GM12874 (cell line): Measurements from ENCODE around the gene PTPRN2.

Experiments
- TF ChIP-seq, protein P1 (sequence below): IDR thresholded peaks from 2 replicates; pipeline ENCODE4 v1.5.1; 2011; ENCODE audit warnings: low read depth, mild to moderate bottlenecking, control low read depth, low read length, moderate library complexity; ENCODE audit not compliant: insufficient read depth

Gene PTPRN2

DNA sequence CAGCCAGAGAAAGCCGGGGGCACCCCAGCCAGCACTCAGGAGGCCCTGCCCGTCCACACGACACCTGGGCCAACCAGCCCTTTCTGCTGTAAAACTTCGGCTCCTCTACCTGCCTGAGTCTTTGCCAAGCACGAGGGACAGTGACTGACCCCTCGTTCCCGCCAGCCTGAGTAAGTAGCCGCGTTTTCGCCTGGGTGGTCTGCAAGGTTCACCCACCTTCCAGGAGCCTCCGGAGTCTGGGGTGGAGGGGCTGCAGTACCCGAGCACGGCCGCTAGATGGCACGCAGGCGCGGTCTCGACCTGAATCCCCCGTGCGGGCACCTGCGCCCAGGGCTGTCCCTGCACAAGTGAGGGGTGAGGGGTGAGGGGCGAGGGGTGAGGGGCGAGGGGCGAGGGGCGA is 192.7 kb downstream of the PTPRN2 start:
- TF ChIP-seq, protein P1, sequence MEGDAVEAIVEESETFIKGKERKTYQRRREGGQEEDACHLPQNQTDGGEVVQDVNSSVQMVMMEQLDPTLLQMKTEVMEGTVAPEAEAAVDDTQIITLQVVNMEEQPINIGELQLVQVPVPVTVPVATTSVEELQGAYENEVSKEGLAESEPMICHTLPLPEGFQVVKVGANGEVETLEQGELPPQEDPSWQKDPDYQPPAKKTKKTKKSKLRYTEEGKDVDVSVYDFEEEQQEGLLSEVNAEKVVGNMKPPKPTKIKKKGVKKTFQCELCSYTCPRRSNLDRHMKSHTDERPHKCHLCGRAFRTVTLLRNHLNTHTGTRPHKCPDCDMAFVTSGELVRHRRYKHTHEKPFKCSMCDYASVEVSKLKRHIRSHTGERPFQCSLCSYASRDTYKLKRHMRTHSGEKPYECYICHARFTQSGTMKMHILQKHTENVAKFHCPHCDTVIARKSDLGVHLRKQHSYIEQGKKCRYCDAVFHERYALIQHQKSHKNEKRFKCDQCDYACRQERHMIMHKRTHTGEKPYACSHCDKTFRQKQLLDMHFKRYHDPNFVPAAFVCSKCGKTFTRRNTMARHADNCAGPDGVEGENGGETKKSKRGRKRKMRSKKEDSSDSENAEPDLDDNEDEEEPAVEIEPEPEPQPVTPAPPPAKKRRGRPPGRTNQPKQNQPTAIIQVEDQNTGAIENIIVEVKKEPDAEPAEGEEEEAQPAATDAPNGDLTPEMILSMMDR, result peak; percentile 54

DNA sequence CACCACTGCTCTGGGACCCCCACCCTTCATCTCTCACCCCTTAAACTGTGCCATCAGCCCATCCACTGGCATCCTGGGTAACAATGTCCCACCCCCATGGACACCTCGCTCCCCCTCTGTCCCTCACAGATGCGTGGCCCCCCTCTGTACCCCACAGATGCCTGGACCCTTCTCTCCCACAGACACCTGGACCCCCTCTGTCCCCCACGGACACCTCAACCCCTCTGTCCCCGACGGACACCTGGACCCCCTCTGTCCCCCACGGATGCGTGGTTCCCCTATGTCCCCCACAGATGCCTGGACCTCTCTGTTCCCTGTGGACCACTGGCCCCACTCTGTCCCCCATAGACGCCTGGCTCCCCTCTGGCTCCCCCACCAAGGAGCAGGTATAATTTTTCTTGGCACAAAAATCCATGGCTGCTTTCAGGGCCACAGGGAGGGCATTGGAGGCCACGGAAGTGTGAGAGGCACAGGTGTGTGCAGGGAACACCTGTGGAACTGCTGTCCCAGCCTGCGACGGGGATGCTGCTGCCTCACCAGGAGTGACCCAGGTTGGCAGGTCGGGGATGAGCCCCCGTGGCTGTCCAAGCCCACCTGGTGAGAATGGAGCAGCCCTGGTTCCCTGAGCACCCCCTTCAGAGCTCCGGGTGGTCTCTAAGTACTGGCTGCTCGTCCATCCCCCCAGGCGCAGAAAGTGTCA is 193.5 kb downstream of the PTPRN2 start:
- TF ChIP-seq, protein P1, result no peak

DNA sequence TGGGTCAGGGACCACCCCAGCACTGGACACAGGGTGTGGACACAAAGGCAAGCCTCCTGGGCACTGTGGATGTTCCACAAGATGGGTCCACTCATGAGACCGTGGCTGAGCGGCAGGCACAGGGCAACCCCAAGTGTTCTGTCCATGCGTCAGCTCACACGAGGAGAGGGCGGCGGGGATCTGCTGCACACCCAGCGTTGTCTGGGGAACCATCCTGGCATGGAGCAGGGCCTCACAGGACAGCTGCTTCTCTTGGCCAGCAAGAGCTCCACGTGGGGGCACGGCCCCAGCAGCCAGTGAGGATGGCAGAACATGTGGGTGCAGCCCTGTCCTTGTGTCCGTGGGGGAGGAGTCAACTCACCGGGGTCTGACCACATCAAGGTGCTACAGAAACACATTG is 195.4 kb downstream of the PTPRN2 start:
- TF ChIP-seq, protein P1, result no peak

DNA sequence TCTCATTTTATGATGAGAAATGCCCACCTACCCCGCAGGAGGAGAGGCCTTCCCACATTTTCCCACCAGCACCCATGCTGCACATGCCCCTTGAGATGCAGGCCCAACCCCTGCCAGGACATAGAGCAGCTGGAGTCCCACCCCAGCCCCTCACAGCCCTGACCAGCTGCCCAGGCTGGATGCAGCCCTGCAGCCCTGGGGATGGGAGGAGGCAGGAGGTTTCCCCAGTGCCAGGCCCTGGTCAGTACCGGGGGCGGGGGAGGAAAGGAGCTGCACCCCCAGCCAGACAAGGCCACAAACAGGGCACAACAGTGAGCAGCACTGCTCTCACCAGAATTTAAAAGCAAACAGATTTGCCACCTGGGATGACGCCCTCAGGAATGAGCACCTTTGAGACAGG is 196.1 kb downstream of the PTPRN2 start:
- TF ChIP-seq, protein P1, result no peak

DNA sequence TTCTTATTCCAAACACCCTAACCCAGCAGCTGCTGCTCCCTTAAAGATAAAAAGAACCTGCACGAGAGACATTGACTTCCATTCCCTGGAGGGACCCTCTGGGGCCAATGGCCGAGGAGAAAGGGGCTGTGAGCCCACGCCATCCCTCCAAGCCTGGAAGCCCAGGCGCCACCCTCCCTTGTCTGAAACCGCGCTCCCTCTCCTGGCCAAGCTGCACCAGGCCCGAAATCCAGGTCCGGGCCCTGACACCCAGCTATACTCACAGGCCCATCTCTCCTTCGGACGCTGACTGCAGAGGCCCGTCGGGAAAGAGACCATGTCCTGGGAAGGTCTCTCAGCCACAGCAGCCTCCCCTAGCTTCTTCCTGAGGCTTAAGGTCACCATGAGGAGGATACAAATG is 196.5 kb downstream of the PTPRN2 start:
- TF ChIP-seq, protein P1, result no peak

DNA sequence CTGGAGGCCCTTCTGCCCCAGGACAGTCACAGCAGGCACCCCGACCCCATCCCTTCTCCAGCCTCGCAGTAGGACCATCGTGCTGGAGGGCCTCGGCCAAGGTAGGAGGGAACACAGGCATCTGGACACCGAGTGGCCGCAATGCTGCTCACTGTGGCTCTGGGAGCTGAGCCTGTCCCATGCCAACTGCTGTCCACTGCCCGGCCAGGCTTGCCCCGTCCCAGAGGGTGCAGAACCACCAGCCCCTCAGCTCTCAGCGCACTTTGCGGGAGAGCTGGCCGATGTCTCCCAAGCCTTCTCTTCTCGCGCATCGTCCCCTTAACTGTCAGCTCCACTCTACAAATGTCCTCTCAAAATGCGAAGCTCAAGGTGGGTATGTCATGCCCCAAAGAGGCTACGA is 197.2 kb downstream of the PTPRN2 start:
- TF ChIP-seq, protein P1, result no peak

DNA sequence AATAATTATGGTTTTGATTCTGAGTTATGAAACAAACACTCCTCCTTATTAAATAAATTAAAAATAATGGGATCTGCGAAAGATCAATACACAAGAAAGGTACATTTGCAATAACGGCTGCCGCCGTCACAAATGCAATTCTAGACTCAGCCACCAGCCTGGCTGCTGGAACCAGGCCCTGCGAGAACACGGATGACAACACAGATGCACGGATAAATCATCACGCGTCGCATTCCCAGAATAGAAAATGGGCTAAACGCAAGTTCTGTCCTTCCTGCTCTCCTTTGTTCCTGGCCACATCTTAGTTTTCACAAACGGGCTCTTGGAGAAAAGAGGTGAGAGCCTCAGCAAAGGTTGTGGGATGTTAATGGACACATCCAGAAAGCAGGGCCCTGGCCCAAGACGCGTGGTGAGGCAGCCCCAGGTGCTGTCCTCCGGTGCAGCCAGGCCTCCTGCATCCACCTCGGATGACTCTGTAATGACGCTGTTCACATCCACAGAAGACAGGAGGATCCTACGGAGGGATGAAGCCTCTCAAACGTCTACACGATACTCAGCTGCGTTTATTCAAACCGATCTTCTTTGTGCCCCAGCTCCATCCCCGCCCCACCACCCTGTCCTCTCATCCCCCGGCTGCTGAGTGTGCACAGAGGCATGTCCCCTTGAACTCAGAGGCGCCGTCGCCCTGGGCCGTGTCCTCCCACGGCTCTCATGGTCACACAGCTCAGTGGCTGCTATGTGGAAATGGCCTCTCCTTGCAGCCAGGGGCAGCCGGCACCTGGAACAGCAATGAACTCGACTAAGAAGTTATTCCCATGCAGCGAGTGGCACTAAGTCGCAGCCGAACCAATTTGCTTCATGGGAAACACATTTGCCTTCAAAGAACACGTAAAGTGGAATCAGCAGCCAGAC is 197.9 kb downstream of the PTPRN2 start:
- TF ChIP-seq, protein P1, result no peak
